GM23338 (cell line): ENCODE results near the gene TRIM54. TPM values are rescaled to one million over a fixed set of nuclear protein-coding genes. Genes with fewer than 3 reads are reported as not detected.
A peak's percentile ranks its signal among the peaks of the same experiment; 100 is the strongest.

ENCODE experiments used
- ATAC-seq: fragments of 200-7000 bp; cut with Tn5 transposase; 3 replicates; pipeline ENCODE4 v1.9.1; 2020
- DNase-seq: peaks from one replicate; pipeline ENCODE4 v3.0.0-alpha.2; 2015; ENCODE audit warnings: low spot score
- H2AFZ ChIP-seq: fragments of 200-600 bp; sonication (generic); 2 replicates; pipeline ENCODE4 v1.8.0; 2016; ENCODE audit warnings: antibody characterized with exemption, mild to moderate bottlenecking, moderate library complexity
- H3F3A ChIP-seq: fragments of 200-600 bp; sonication (generic); replicated peaks from 2 replicates; pipeline ENCODE4 v1.8.0; 2017; ENCODE audit warnings: antibody characterized with exemption, mixed run types, low read depth
- H3K27ac ChIP-seq: fragments of 200-600 bp; sonication (generic); 2 replicates; pipeline ENCODE4 v1.6.1; 2016; ENCODE audit warnings: low read depth
- H3K27me3 ChIP-seq: fragments of 200-600 bp; sonication (generic); 2 replicates; pipeline ENCODE4 v1.8.0; 2016; ENCODE audit warnings: mild to moderate bottlenecking, mixed run types, moderate library complexity; ENCODE audit not compliant: insufficient read depth
- H3K36me3 ChIP-seq: fragments of 200-600 bp; sonication (generic); 2 replicates; pipeline ENCODE4 v1.8.0; 2016; ENCODE audit warnings: mild to moderate bottlenecking; ENCODE audit not compliant: insufficient read depth
- H3K4me1 ChIP-seq: fragments of 200-600 bp; sonication (generic); 2 replicates; pipeline ENCODE4 v1.8.0; 2016; ENCODE audit warnings: mild to moderate bottlenecking, moderate library complexity; ENCODE audit not compliant: insufficient read depth
- H3K4me2 ChIP-seq: fragments of 200-600 bp; sonication (generic); 2 replicates; pipeline ENCODE4 v1.7.1; 2017; ENCODE audit warnings: mixed run types
- H3K4me3 ChIP-seq: fragments of 200-600 bp; sonication (generic); 2 replicates; pipeline ENCODE4 v1.6.1; 2016; ENCODE audit warnings: mixed run types
- H3K79me2 ChIP-seq: fragments of 200-600 bp; sonication (generic); replicated peaks from 2 replicates; pipeline ENCODE4 v1.8.0; 2017; ENCODE audit warnings: mild to moderate bottlenecking; ENCODE audit not compliant: insufficient read depth
- H3K9me2 ChIP-seq: fragments of 200-600 bp; sonication (generic); 2 replicates; pipeline ENCODE4 v1.8.0; 2017; ENCODE audit not compliant: insufficient read depth
- H4K20me1 ChIP-seq: fragments of 200-600 bp; sonication (generic); replicated peaks from 2 replicates; pipeline ENCODE4 v1.8.0; 2017; ENCODE audit warnings: mild to moderate bottlenecking; ENCODE audit not compliant: insufficient read depth
- H3K27ac Mint-ChIP-seq: 2 replicates; pipeline ENCODE4 v1.8.0; 2020; ENCODE audit warnings: inconsistent platforms, mild to moderate bottlenecking, moderate library complexity, mixed read lengths
- H3K27me3 Mint-ChIP-seq: 3 replicates; pipeline ENCODE4 v1.8.0; 2022; ENCODE audit warnings: low read depth, mild to moderate bottlenecking, moderate library complexity, mixed read lengths, inconsistent platforms; ENCODE audit not compliant: insufficient read depth, poor library complexity
- H3K36me3 Mint-ChIP-seq: 3 replicates; pipeline ENCODE4 v1.8.0; 2021; ENCODE audit warnings: low read depth, mild to moderate bottlenecking, inconsistent platforms, moderate library complexity, mixed read lengths
- H3K4me1 Mint-ChIP-seq: 3 replicates; pipeline ENCODE4 v1.8.0; 2020; ENCODE audit warnings: mild to moderate bottlenecking, inconsistent platforms, mixed read lengths
- H3K4me3 Mint-ChIP-seq: 3 replicates; pipeline ENCODE4 v1.8.0; 2021; ENCODE audit warnings: moderate library complexity, mild to moderate bottlenecking, inconsistent platforms, mixed read lengths
- H3K9me3 Mint-ChIP-seq: 3 replicates; pipeline ENCODE4 v1.8.0; 2020; ENCODE audit warnings: moderate library complexity, mild to moderate bottlenecking, inconsistent platforms, mixed read lengths
- EZH2 ChIP-seq: fragments of 200-600 bp; sonication (generic); IDR thresholded peaks from one replicate; pipeline ENCODE4 v1.8.0; 2017; ENCODE audit warnings: antibody characterized with exemption, mild to moderate bottlenecking, low read depth; ENCODE audit not compliant: unreplicated experiment
- NANOG ChIP-seq: IDR thresholded peaks from 2 replicates; pipeline ENCODE4 v1.6.1; 2016; ENCODE audit warnings: antibody characterized with exemption, borderline replicate concordance
- POLR2AphosphoS5 ChIP-seq: IDR thresholded peaks from 2 replicates; pipeline ENCODE4 v1.6.1; 2016; ENCODE audit warnings: antibody characterized with exemption, low read depth
- STAT1 ChIP-seq: IDR thresholded peaks from one replicate; pipeline ENCODE4 v1.6.1; 2016; ENCODE audit warnings: antibody characterized with exemption; ENCODE audit not compliant: unreplicated experiment
- polyA plus RNA-seq: library from polyadenylated mRNA; unstranded; fragments of >200 nt; fragmentation: Nextera tagmentation; extraction: Ambion mirVana; gene quantifications from 2 replicates; pipeline ENCODE4 v1.2.1, GENCODE V29; 2016
- total RNA-seq: library from RNA; depleted of rRNA; stranded (reverse); fragments of >200 nt; shearing (Covaris generic); gene quantifications from 2 replicates; pipeline ENCODE4 v1.2.3, GENCODE V29; 2014
- TF ChIP-seq, protein P1 (sequence below), 2 experiments: fragments of 200-600 bp in 1 of 2; sonication (generic) in 1 of 2; conservative IDR thresholded peaks; 2 replicates each; pipeline versions ENCODE4 v1.5.1 to v1.6.1; 2016 to 2017; ENCODE audit warnings: antibody characterized with exemption in 2 of 2, low read depth in 2 of 2, mild to moderate bottlenecking in 2 of 2, moderate library complexity in 1 of 2
- TF ChIP-seq, protein P2 (sequence below): IDR thresholded peaks from one replicate; pipeline ENCODE4 v1.6.1; 2018; ENCODE audit warnings: antibody characterized with exemption; ENCODE audit not compliant: unreplicated experiment

Gene TRIM54
- total and polyA plus RNA-seq, 2 experiments from 2014 or later, result 1.6 to 3.3 TPM

GRCh38 chr2:27245116-27245515, 37.1 kb upstream of the TRIM54 start:
- no peak overlapping the region for H3K27ac Mint-ChIP-seq
- ATAC-seq, result no peak
- peaks cover 21% of the 10 kb centered on the region for H3K27me3 Mint-ChIP-seq
- no peak overlapping the region for H3K4me3 ChIP-seq
- H2AFZ ChIP-seq, result no peak overlapping the region
- no peak overlapping the region for H3K4me2 ChIP-seq
- DNase-seq, result no peak
- no peak overlapping the region for H3K4me3 Mint-ChIP-seq
- no peaks in the 10 kb centered on the region for H3K9me2 ChIP-seq
- no peak overlapping the region for H3K27ac ChIP-seq
- no peaks in the 10 kb centered on the region; the same call in none of the 2 replicates for H4K20me1 ChIP-seq
- H3K4me1 ChIP-seq, result no peaks in the 10 kb centered on the region
- H3K9me3 Mint-ChIP-seq, result no peaks in the 10 kb centered on the region; the same call in 2 of the 3 replicates
- peaks cover 12% of the 10 kb centered on the region for H3F3A ChIP-seq
- no peaks in the 10 kb centered on the region for H3K79me2 ChIP-seq
- no peak for TF ChIP-seq POLR2AphosphoS5
- no peak for TF ChIP-seq STAT1
- no peak for TF ChIP-seq EZH2
- TF ChIP-seq, protein P1, sequence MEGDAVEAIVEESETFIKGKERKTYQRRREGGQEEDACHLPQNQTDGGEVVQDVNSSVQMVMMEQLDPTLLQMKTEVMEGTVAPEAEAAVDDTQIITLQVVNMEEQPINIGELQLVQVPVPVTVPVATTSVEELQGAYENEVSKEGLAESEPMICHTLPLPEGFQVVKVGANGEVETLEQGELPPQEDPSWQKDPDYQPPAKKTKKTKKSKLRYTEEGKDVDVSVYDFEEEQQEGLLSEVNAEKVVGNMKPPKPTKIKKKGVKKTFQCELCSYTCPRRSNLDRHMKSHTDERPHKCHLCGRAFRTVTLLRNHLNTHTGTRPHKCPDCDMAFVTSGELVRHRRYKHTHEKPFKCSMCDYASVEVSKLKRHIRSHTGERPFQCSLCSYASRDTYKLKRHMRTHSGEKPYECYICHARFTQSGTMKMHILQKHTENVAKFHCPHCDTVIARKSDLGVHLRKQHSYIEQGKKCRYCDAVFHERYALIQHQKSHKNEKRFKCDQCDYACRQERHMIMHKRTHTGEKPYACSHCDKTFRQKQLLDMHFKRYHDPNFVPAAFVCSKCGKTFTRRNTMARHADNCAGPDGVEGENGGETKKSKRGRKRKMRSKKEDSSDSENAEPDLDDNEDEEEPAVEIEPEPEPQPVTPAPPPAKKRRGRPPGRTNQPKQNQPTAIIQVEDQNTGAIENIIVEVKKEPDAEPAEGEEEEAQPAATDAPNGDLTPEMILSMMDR (conservative IDR thresholded peaks at IDR 0.05; ENCODE audit: low read depth in 2 of 2), result 0 out of 4 replicates have a peak, but pooled peaks of 1 of the 2 experiments have one; percentile 1
- peaks cover 47% of the 10 kb centered on the region for H3K36me3 Mint-ChIP-seq
- H3K27me3 ChIP-seq, result no peaks in the 10 kb centered on the region
- no peaks in the 10 kb centered on the region for H3K4me1 Mint-ChIP-seq
- H3K36me3 ChIP-seq, result peaks cover 13% of the 10 kb centered on the region

DNA sequence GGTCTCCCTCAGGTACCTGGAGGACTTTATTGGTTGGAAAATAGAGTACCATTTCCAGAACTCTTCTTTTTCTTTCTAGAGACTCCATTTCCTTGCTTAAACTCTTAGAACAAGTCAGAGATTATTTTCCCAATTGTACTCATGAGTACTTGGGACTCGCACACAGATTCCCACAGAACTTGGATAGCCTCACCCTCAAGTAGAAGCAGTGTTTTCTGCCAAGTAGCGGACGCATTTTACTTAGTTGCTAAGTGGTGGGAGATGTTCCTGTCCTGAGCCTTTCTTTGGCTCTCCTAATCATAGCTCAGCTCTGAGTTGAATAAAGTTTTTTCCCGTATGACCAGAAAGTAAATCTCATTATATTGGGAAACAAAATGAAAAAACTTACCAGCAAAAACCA, 36.6 kb upstream of the TRIM54 start:
- Mint-ChIP-seq H3K4me1 (peaks cover 3% of the 10 kb centered on the region; the same call in 2 of the 3 replicates), H3K27ac (no peak overlapping the region), H3K4me3 (no peak overlapping the region), H3K9me3 (no peaks in the 10 kb centered on the region; the same call in 2 of the 3 replicates), H3K27me3 (peaks cover 24% of the 10 kb centered on the region), H3K36me3 (peaks cover 42% of the 10 kb centered on the region)
- Histone ChIP-seq H3K27ac (peak overlapping the region; percentile 66; the same call in 1 of the 2 replicates), H3K9me2 (no peaks in the 10 kb centered on the region), H3K4me2 (no peak overlapping the region), H3K27me3 (peaks cover 3% of the 10 kb centered on the region; the same call in 1 of the 2 replicates), H3K4me1 (peaks cover 2% of the 10 kb centered on the region), H2AFZ (no peak overlapping the region), H3K4me3 (no peak overlapping the region), H3K36me3 (peaks cover 9% of the 10 kb centered on the region), H3K79me2 (no peaks in the 10 kb centered on the region), H3F3A (peaks cover 12% of the 10 kb centered on the region), H4K20me1 (no peaks in the 10 kb centered on the region; the same call in none of the 2 replicates)
- DNase-seq (no peak), ATAC-seq (no peak)
- TF ChIP-seq, protein P1 (conservative IDR thresholded peaks at IDR 0.05; ENCODE audit: low read depth in 2 of 2), result no peak

DNA sequence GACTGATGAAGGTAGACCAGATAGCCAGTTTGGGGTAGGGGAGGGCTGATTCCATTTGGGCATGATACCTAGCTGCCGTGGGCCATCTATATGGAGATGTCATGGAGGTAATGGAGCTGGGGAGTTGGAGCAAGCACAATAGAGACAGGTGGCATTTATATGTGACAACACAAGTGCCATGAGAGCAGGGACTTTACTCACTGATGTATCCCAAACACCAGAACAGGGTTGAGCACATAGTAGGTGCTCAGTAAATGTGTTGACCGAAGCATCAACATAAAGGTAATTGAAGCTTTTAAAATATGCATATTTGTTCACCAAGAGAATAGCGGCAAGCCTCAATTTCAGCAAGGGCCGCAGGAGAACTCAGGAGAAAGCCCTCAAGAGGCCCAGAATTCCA, 34.3 kb upstream of the TRIM54 start:
- TF ChIP-seq, protein P2, sequence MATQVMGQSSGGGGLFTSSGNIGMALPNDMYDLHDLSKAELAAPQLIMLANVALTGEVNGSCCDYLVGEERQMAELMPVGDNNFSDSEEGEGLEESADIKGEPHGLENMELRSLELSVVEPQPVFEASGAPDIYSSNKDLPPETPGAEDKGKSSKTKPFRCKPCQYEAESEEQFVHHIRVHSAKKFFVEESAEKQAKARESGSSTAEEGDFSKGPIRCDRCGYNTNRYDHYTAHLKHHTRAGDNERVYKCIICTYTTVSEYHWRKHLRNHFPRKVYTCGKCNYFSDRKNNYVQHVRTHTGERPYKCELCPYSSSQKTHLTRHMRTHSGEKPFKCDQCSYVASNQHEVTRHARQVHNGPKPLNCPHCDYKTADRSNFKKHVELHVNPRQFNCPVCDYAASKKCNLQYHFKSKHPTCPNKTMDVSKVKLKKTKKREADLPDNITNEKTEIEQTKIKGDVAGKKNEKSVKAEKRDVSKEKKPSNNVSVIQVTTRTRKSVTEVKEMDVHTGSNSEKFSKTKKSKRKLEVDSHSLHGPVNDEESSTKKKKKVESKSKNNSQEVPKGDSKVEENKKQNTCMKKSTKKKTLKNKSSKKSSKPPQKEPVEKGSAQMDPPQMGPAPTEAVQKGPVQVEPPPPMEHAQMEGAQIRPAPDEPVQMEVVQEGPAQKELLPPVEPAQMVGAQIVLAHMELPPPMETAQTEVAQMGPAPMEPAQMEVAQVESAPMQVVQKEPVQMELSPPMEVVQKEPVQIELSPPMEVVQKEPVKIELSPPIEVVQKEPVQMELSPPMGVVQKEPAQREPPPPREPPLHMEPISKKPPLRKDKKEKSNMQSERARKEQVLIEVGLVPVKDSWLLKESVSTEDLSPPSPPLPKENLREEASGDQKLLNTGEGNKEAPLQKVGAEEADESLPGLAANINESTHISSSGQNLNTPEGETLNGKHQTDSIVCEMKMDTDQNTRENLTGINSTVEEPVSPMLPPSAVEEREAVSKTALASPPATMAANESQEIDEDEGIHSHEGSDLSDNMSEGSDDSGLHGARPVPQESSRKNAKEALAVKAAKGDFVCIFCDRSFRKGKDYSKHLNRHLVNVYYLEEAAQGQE, result no peak
- TF ChIP-seq STAT1 (no peak), NANOG (no peak)
- Mint-ChIP-seq H3K4me3 (no peak overlapping the region), H3K27ac (no peak overlapping the region), H3K9me3 (no peaks in the 10 kb centered on the region; the same call in 2 of the 3 replicates), H3K36me3 (peaks cover 19% of the 10 kb centered on the region), H3K4me1 (peaks cover 18% of the 10 kb centered on the region), H3K27me3 (peaks cover 23% of the 10 kb centered on the region)
- Histone ChIP-seq H3K9me2 (no peaks in the 10 kb centered on the region), H3F3A (peaks cover 17% of the 10 kb centered on the region), H3K4me1 (peaks cover 10% of the 10 kb centered on the region), H3K27me3 (peaks cover 14% of the 10 kb centered on the region), H2AFZ (no peak overlapping the region), H3K4me3 (no peak overlapping the region), H3K27ac (no peak overlapping the region), H4K20me1 (no peaks in the 10 kb centered on the region; the same call in 1 of the 2 replicates), H3K36me3 (0 out of 2 replicates have a peak, but pooled peaks cover under 1% of the 10 kb centered on the region), H3K4me2 (no peak overlapping the region), H3K79me2 (no peaks in the 10 kb centered on the region)
- DNase-seq, result no peak
- ATAC-seq, result no peak
